GM12878 (cell line): Measurements from ENCODE around the gene EHD1. TPM values are rescaled to one million over a fixed set of nuclear protein-coding genes. Genes with fewer than 3 reads are reported as not detected.

Experiments
- ATAC-seq: fragments of 200-7000 bp; cut with Tn5 transposase; 3 replicates; pipeline ENCODE4 v1.9.1; 2020; ENCODE audit warnings: mild to moderate bottlenecking, moderate library complexity
- BruUV-seq: library from RNA; stranded (reverse); fragments of 400-500 nt; replicated peaks from 2 replicates; lab custom pipeline; 2021; lab: Mats Ljungman, UMichigan
- CTCF ChIA-PET: fragments of 300-600 bp; sonication (Branson Sonifier 250); formaldehyde crosslinking; extraction: SDS; loops from one replicate; lab custom pipeline; 2021; ENCODE audit warnings: inconsistent platforms; lab: Yijun Ruan, JAX
- POLR2A ChIA-PET: fragments of 350-600 bp; formaldehyde crosslinking; extraction: SDS; loops from one replicate; lab custom pipeline; 2021; ENCODE audit warnings: inconsistent platforms; lab: Charles Lee
- RAD21 ChIA-PET: fragments of 300-600 bp; sonication (Branson Sonifier 250); formaldehyde crosslinking; loops from one replicate; lab custom pipeline; 2023; ENCODE audit warnings: antibody characterized with exemption; ENCODE audit not compliant: unreplicated experiment; lab: Charles Lee
- SMC1A ChIA-PET: fragments of 300-600 bp; sonication (Branson Sonifier 250); formaldehyde crosslinking; loops from one replicate; lab custom pipeline; 2023; ENCODE audit not compliant: unreplicated experiment, uncharacterized antibody; lab: Charles Lee
- DNase-seq: peaks from one replicate; pipeline ENCODE4 v3.0.0-alpha.2; 2011; ENCODE audit warnings: low read depth, low spot score
- FAIRE-seq: peaks from 3 replicates; lab custom pipeline; 2011; peaks lifted over from hg19 to GRCh38; lab: Jason Lieb, UNC
- H2AFZ ChIP-seq: 2 replicates; pipeline ENCODE4 v1.6.0; 2011; ENCODE audit warnings: low read depth, low read length, control low read depth; ENCODE audit not compliant: control insufficient read depth
- H3K27ac ChIP-seq: 2 replicates; pipeline ENCODE4 v1.5.1; 2011; ENCODE audit warnings: control low read depth; ENCODE audit not compliant: control insufficient read depth, insufficient read depth
- H3K27me3 ChIP-seq, 2 experiments: replicated peaks in 1 of 2; 2 replicates each; pipeline versions ENCODE4 v1.6.0 to v1.6.1; 2011; ENCODE audit warnings: low read length in 1 of 2; ENCODE audit not compliant: control insufficient read depth in 2 of 2, insufficient read depth in 2 of 2
- H3K36me3 ChIP-seq, 2 experiments: 2 replicates each; pipeline ENCODE4 v1.5.1; 2011; ENCODE audit warnings: low read length in 1 of 2; ENCODE audit not compliant: control insufficient read depth in 2 of 2, insufficient read depth in 2 of 2
- H3K4me1 ChIP-seq: 2 replicates; pipeline ENCODE4 v1.6.1; 2011; ENCODE audit warnings: mild to moderate bottlenecking, low read length, moderate library complexity, mixed read lengths; ENCODE audit not compliant: control insufficient read depth, insufficient read depth
- H3K4me2 ChIP-seq: 2 replicates; pipeline ENCODE4 v1.6.0; 2011; ENCODE audit warnings: control low read depth; ENCODE audit not compliant: control insufficient read depth, insufficient read depth
- H3K4me3 ChIP-seq: fragments of 200-600 bp; sonication (generic); 2 replicates; pipeline ENCODE4 v1.5.1; 2016
- H3K79me2 ChIP-seq: 2 replicates; pipeline ENCODE4 v1.6.0; 2011; ENCODE audit warnings: low read length; ENCODE audit not compliant: control insufficient read depth, insufficient read depth
- H3K9ac ChIP-seq: 2 replicates; pipeline ENCODE4 v1.8.0; 2011; ENCODE audit warnings: low read length, control low read depth, mixed read lengths; ENCODE audit not compliant: control insufficient read depth, insufficient read depth
- H3K9me3 ChIP-seq: replicated peaks from 3 replicates; pipeline ENCODE4 v1.5.1; 2011; ENCODE audit warnings: mild to moderate bottlenecking, low read length; ENCODE audit not compliant: control insufficient read depth, insufficient read depth
- H4K20me1 ChIP-seq: 2 replicates; pipeline ENCODE4 v1.6.0; 2011; ENCODE audit not compliant: control insufficient read depth, insufficient read depth
- BCL11A ChIP-seq: IDR thresholded peaks from 2 replicates; pipeline ENCODE4 v1.6.1; 2011; ENCODE audit warnings: low read depth, low read length
- EED ChIP-seq: sonication (generic); IDR thresholded peaks from 2 replicates; pipeline ENCODE4 v1.6.1; 2016; ENCODE audit warnings: antibody characterized with exemption, low read depth
- ETV6 ChIP-seq, 2 experiments: fragments of 450-650 bp in 1 of 2; IDR thresholded peaks in 1 of 2; conservative IDR thresholded peaks in 1 of 2; 2 replicates each; pipeline ENCODE4 v1.6.1; 2014; ENCODE audit warnings: antibody characterized with exemption in 1 of 2, borderline replicate concordance in 1 of 2, low read depth in 1 of 2, mild to moderate bottlenecking in 1 of 2, moderate library complexity in 1 of 2
- FOXM1 ChIP-seq: IDR thresholded peaks from 2 replicates; pipeline ENCODE4 v1.6.1; 2012; ENCODE audit warnings: low read depth, mild to moderate bottlenecking, inconsistent platforms, low read length, moderate library complexity
- GATAD2B ChIP-seq: fragments of 450-650 bp; conservative IDR thresholded peaks from 2 replicates; pipeline ENCODE4 v1.6.1; 2017; ENCODE audit warnings: low read depth, mild to moderate bottlenecking, moderate library complexity
- IRF3 ChIP-seq: fragments of 450-650 bp; IDR thresholded peaks from 2 replicates; pipeline ENCODE4 v1.6.1; 2014; ENCODE audit warnings: mild to moderate bottlenecking
- LARP7 ChIP-seq: fragments of 450-650 bp; IDR thresholded peaks from 2 replicates; pipeline ENCODE4 v1.6.1; 2017; ENCODE audit warnings: mild to moderate bottlenecking
- NRF1 ChIP-seq: conservative IDR thresholded peaks from 2 replicates; pipeline ENCODE4 v1.6.1; 2011; ENCODE audit warnings: mild to moderate bottlenecking, low read depth, low read length, improper control_type of control experiment
- POLR2AphosphoS2 ChIP-seq: IDR thresholded peaks from 2 replicates; pipeline ENCODE4 v1.6.1; 2011; ENCODE audit warnings: low read depth, mild to moderate bottlenecking, low read length, improper control_type of control experiment, moderate library complexity
- SMAD5 ChIP-seq: IDR thresholded peaks from 2 replicates; pipeline ENCODE4 v1.6.1; 2016; ENCODE audit warnings: antibody characterized with exemption, low read depth
- SREBF1 ChIP-seq: IDR thresholded peaks from 2 replicates; pipeline ENCODE4 v1.6.1; 2012; ENCODE audit warnings: mild to moderate bottlenecking, low read length
- TARDBP ChIP-seq: IDR thresholded peaks from 2 replicates; pipeline ENCODE4 v1.6.1; 2016; ENCODE audit warnings: borderline replicate concordance
- ZNF207 ChIP-seq: fragments of 450-650 bp; IDR thresholded peaks from 2 replicates; pipeline ENCODE4 v1.6.1; 2014; ENCODE audit warnings: antibody characterized with exemption, mild to moderate bottlenecking, borderline replicate concordance
- ZNF384 ChIP-seq: IDR thresholded peaks from 2 replicates; pipeline ENCODE4 v1.6.1; 2012; ENCODE audit warnings: low read depth, mild to moderate bottlenecking, low read length, improper control_type of control experiment, borderline replicate concordance
- WGBS: methylation state at CpG from one replicate; pipeline ENCODE4 v1.1.6; 2016; ENCODE audit warnings: low lambda C conversion rate; ENCODE audit not compliant: insufficient replicate concordance, insufficient coverage; ENCODE audit errors: missing lambda C conversion rate; 5-methylcytosine and 5-hydroxymethylcytosine counted together
- in situ Hi-C: fragments of 300-500 bp; cut with MboI; formaldehyde crosslinking; loops from 9 replicates; pipeline ENCODE4 v1.14.3; 2018; ENCODE audit warnings: mixed read lengths
- intact Hi-C: fragments of 100-400 bp; cut with micrococcal nuclease; formaldehyde crosslinking; loops from one replicate; pipeline ENCODE4 v1.14.2; 2022; ENCODE audit not compliant: unreplicated experiment
- polyA plus RNA-seq, 11 experiments: library from polyadenylated mRNA; depleted of rRNA in 4 of 11; unstranded in 6 of 11; stranded (reverse) in 5 of 11; fragments of >200 nt; fragmentation: Nextera tagmentation in 4 of 11; fragmentation: Illumina TruSeq in 1 of 11; extraction: Ambion mirVana in 4 of 11; extraction: Trizol in 1 of 11; gene quantifications; 1 replicate in 1 of 11; 2 replicates in 10 of 11; pipeline versions ENCODE4 v1.2.1 to v1.2.3, GENCODE V29; 2011 to 2016; ENCODE audit warnings: inconsistent platforms in 2 of 11, missing spikeins in 2 of 11, low read depth in 1 of 11
- total RNA-seq, 4 experiments: library from RNA; depleted of rRNA in 3 of 4; stranded (reverse); fragments of >200 nt in 3 of 4; fragmentation: Illumina TruSeq in 1 of 4; extraction: Trizol in 1 of 4; gene quantifications; 2 replicates each; pipeline versions ENCODE4 v1.2.1 to v1.2.3, GENCODE V29; 2013 to 2021
- TF ChIP-seq, protein P1 (sequence below): IDR thresholded peaks from 2 replicates; pipeline ENCODE4 v1.6.1; 2012; ENCODE audit warnings: low read depth, low read length, improper control_type of control experiment
- TF ChIP-seq, protein P2 (sequence below): fragments of 450-650 bp; IDR thresholded peaks from 2 replicates; pipeline ENCODE4 v1.6.1; 2018; ENCODE audit warnings: borderline replicate concordance, mild to moderate bottlenecking; ENCODE audit not compliant: partially characterized antibody
- TF ChIP-seq, protein P3 (sequence below): fragments of 450-650 bp; formaldehyde crosslinking; IDR thresholded peaks from 2 replicates; pipeline ENCODE4 v1.4.0; 2020; ENCODE audit warnings: mild to moderate bottlenecking, moderate library complexity

EHD1 gene
- total and polyA plus RNA-seq, 10 of the 15 experiments (the other 5 are each of a cell fraction or from before 2014, with no cell fraction given), result 1.0 to 165 (median 66.5) TPM

DNA sequence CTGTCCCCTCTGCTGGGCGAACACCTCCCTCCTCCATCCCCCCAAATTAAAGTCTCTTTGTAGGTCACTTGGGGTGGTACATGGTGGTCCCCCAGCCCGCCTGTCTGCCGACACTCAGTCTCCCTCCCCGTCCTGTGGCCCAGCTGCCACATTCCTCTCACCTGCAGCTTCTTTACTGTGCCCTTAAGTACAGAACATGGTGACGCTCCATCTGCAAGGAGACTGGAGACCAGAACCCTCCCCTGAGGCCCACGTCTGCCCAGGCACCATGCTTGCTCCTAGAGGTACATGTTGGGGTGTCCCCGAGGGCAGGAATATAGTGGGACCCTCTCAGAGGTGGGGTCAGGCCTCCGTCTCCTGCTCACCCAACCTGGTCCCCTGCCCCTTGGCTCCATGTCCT is 5.6 kb upstream of the EHD1 start:
- CTCF ChIA-PET, result interaction anchor here (1.6 to 30.0 kb wide), 2 partner anchors 9 to 28 kb away, joined by 8 to 1208 read pairs; partner anchors contain the start of gene CDC42BPG
- TF ChIP-seq IRF3, result no peak
- TF ChIP-seq SREBF1, result no peak
- TF ChIP-seq, protein P1, sequence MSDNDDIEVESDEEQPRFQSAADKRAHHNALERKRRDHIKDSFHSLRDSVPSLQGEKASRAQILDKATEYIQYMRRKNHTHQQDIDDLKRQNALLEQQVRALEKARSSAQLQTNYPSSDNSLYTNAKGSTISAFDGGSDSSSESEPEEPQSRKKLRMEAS, result no peak
- no peak for TF ChIP-seq LARP7
- no peak for TF ChIP-seq ZNF384
- no peak for TF ChIP-seq BCL11A
- TF ChIP-seq TARDBP, result no peak
- TF ChIP-seq FOXM1, result no peak
- no peak for TF ChIP-seq POLR2AphosphoS2
- TF ChIP-seq, protein P2, sequence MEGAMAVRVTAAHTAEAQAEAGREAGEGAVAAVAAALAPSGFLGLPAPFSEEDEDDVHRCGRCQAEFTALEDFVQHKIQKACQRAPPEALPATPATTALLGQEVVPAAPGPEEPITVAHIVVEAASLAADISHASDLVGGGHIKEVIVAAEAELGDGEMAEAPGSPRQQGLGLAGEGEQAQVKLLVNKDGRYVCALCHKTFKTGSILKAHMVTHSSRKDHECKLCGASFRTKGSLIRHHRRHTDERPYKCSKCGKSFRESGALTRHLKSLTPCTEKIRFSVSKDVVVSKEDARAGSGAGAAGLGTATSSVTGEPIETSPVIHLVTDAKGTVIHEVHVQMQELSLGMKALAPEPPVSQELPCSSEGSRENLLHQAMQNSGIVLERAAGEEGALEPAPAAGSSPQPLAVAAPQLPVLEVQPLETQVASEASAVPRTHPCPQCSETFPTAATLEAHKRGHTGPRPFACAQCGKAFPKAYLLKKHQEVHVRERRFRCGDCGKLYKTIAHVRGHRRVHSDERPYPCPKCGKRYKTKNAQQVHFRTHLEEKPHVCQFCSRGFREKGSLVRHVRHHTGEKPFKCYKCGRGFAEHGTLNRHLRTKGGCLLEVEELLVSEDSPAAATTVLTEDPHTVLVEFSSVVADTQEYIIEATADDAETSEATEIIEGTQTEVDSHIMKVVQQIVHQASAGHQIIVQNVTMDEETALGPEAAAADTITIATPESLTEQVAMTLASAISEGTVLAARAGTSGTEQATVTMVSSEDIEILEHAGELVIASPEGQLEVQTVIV, result no peak
- TF ChIP-seq EED, result no peak
- TF ChIP-seq NRF1, result no peak
- TF ChIP-seq, protein P3, sequence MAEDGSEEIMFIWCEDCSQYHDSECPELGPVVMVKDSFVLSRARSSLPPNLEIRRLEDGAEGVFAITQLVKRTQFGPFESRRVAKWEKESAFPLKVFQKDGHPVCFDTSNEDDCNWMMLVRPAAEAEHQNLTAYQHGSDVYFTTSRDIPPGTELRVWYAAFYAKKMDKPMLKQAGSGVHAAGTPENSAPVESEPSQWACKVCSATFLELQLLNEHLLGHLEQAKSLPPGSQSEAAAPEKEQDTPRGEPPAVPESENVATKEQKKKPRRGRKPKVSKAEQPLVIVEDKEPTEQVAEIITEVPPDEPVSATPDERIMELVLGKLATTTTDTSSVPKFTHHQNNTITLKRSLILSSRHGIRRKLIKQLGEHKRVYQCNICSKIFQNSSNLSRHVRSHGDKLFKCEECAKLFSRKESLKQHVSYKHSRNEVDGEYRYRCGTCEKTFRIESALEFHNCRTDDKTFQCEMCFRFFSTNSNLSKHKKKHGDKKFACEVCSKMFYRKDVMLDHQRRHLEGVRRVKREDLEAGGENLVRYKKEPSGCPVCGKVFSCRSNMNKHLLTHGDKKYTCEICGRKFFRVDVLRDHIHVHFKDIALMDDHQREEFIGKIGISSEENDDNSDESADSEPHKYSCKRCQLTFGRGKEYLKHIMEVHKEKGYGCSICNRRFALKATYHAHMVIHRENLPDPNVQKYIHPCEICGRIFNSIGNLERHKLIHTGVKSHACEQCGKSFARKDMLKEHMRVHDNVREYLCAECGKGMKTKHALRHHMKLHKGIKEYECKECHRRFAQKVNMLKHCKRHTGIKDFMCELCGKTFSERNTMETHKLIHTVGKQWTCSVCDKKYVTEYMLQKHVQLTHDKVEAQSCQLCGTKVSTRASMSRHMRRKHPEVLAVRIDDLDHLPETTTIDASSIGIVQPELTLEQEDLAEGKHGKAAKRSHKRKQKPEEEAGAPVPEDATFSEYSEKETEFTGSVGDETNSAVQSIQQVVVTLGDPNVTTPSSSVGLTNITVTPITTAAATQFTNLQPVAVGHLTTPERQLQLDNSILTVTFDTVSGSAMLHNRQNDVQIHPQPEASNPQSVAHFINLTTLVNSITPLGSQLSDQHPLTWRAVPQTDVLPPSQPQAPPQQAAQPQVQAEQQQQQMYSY (CRISPR knock-in tag), result no peak
- no peak for TF ChIP-seq ETV6 (conservative IDR thresholded peaks at IDR 0.05 in 1 of 2, IDR thresholded peaks at IDR 0.05 in 1 of 2; ENCODE audit: borderline replicate concordance in 1 of 2, low read depth in 1 of 2)
- TF ChIP-seq GATAD2B, result no peak
- no peak for TF ChIP-seq ZNF207
- no peak for TF ChIP-seq SMAD5

More for the DNA sequence above, 5.6 kb upstream of the EHD1 start:
- ChIA-PET RAD21 (interaction anchor here (1.4 to 12.5 kb wide), 3 partner anchors 11 to 34 kb away, joined by 3 to 253 read pairs (median 217); no protein-coding TSS in a partner anchor), POLR2A (interaction anchor here (19.9 kb wide), 1 partner anchor 25 kb away, joined by 620 read pairs; no protein-coding TSS in a partner anchor), SMC1A (interaction anchor here (0.6 to 6.1 kb wide), 3 partner anchors 22 to 69 kb away, joined by 3 to 54 read pairs (median 3); no protein-coding TSS in a partner anchor)
- Histone ChIP-seq H3K4me3 (no peak overlapping the region), H3K36me3 (no peaks in the 10 kb centered on the region), H3K79me2 (peaks cover 7% of the 10 kb centered on the region), H3K27ac (no peak overlapping the region), H3K9me3 (no peaks in the 10 kb centered on the region), H3K27me3 (no peaks in the 10 kb centered on the region), H3K4me1 (peaks cover 34% of the 10 kb centered on the region), H2AFZ (no peak overlapping the region), H4K20me1 (no peaks in the 10 kb centered on the region), H3K4me2 (no peak overlapping the region), H3K9ac (no peak overlapping the region)
- in situ Hi-C loops, result no loop called here
- intact Hi-C loops, result no loop called here
- 64% methylated on average over 8 of the region's 8 CpGs for WGBS
- ATAC-seq (no peak), FAIRE-seq (no peak), DNase-seq (no peak)
- no TSS peak for BruUV-seq
